ENCODE data around the gene RAB26.
"Not testable (repeated sequence)": the region's sequence is repeated elsewhere in the genome, so short reads cannot be mapped to it uniquely, and the experiment has no call there.

RAB26 gene

DNA sequence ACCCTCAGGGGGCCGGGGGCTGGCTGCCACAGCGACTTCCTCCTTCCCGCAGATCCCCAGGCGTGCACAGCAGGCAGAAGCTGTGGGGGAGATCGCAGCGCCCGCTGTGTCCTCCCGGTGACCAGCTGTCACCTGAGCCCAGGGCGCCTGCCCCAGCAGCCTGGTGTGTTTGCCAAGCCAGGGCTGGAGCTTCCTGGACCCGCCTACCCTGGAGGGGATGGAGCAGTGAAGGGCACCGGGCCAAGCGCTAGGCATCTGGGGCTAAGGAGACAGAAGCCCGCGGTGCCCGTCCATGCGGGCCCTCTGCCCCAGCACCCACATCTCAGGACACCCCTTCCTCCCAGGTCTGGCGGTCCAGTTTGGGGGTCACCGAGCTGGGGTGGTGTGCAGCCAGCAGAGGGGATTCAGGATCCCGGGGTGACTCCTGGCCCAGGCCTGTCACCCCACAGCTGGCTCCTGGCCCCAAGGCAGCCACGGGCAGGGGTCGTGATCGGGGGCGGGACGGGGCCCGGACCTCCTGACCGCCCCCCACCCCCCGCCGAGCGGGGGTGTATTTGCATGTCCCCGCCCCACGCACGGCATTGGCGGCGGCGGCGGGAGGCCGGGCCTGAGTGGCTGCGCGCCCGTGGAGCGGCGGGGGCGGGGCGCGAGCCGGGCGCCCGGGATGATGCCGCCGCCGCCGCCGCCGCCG lies at the start of gene RAB26:
TSS of gene RAB26 (plus strand) at position 645 of the 691 bp plus-strand sequence. CDS start 159 bp downstream, outside the sequence.
- DNase-seq, result peak; percentile 92

GRCh38 chr16:2101581-2101980 lies 46.8 kb upstream of the RAB26 start:
- not testable (repeated sequence) for DNase-seq

- no peak for DNase-seq
Measured at GRCh38 chr16:2102471-2102870, 46.0 kb upstream of the RAB26 start.

GRCh38 chr16:2104464-2104863 lies 44.0 kb upstream of the RAB26 start:
- not testable (repeated sequence) for DNase-seq

- not testable (repeated sequence) for DNase-seq
Measured at GRCh38 chr16:2105291-2105690, 43.1 kb upstream of the RAB26 start.

DNA sequence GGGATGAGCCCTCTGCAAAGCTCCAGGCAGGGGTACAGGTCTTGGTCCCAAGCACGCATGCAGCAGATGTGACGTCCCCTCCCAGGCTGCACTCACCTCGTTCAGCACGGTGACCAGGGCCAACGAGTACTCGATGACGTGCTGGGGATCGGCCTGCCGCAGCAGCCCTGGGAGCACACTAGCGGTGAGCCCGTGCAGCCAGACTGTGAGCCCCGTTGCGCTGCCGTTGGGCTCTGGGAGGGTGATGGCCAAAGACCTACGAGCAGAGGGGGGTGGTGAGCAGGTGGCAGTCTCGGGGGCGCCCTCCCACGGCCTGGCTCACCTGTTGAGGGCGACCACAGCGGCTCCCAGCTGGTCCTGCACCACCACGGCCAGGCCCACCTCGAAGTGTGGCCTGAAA lies 42.7 kb upstream of the RAB26 start:
- not testable (repeated sequence) for DNase-seq

DNA sequence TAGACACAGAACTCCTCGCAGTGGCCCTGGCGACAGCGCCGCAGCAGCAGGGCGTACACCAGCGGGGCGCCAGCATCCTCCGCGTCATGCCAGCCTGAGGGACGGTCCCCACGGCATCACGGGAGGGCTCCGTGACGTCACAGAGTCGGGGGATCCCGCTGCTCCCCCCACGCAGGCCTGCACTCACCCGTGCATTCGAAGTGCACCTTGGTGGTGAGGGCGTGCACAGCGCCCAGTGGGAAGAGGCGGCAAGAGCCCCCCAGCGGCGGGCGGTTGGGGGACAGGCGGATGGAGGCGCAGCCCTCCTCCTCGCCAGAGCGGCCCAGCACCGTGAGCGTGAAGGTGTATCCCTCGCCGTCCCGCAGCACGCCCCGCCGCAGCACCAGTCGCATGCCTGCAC lies 42.2 kb upstream of the RAB26 start:
- DNase-seq, result not testable (repeated sequence)

- not testable (repeated sequence) for DNase-seq
Measured at GRCh38 chr16:2107121-2107790, 41.2 kb upstream of the RAB26 start.

DNA sequence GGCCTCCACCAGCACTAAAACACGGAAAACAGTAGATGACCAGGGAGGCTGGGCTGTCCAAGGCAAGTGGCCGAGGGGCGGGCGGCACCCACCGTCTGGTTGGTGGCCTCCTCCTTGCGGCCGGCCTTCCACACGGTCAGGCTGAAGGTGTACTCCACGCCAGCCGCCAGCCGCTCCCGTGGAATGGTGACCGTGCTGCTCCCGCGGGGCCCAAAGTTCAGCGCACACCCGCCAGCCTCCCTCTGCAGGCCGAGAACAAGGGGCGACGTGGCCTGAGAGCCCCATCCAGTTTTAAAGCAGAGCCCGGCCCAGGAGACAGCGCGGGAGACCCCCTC lies 40.7 kb upstream of the RAB26 start:
- DNase-seq, result not testable (repeated sequence)

- not testable (repeated sequence) for DNase-seq
Measured at GRCh38 chr16:2108446-2109270, 39.8 kb upstream of the RAB26 start.

DNA sequence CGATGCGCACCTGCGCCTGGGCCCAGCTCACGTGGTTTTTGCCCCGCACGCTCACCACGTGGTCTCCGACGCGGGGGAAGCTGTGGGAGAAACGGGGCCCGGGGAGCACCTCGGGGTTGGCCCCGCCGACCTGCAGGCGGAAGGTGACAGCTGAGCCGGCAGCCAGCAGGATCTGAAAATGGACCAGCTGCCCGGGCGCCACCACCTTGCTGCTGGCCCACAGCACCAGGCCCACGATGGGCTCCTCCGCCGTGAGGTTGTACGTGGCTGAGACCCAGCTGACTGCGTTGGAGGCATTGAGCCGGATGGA lies 39.2 kb upstream of the RAB26 start:
- DNase-seq, result not testable (repeated sequence)

DNA sequence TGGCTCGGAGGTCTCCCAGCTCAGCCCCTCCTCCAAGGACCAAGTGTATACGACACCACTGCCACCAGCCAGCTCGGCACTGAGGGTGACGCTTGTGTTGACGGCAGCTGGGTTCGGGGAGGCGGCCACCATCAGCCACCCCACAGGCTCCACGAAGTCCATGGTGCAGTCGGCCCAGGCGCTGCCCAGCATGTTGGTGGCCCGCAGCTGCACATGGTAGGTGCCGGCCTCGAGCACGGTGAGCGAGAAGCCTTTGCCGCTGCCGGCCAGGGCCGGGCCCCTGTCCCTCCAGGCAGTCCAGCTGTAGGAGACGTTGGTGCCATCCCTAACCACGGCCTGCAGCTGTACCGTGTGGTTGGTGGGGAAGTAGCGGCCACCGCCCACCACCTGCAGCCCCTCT lies 38.6 kb upstream of the RAB26 start:
- DNase-seq, result not testable (repeated sequence)

DNA sequence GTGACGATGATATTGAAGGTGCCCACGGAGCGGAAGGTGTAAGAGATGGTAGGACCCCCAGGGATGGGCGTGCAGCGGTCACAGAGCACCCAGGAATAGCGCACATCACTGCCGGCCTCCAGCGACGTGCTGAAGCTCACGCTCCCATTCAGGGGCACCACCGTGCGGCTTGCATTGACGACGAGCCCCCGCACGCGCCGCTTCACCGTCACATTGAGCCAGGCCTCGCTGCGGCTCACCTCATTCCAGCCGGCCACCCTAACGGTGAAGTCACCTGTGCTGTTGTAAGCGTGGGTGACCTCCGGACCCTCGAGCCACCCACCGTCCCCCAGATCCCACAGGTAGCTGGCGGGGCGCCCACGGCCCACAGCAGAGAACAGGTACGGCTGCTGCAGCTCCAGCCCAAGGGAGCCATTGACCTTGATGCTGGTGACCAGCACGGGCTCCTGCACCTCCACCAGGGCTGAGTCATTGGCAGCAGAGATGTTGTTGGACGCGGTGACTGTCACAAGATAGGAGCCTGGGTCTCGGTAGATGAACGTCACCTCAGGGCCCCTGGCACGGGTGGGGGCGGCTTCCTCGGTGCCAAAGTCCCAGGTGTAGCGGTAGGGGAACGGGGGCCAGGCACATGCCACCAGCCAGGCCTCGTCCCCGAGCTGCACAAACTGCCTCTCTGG lies 38.0 kb upstream of the RAB26 start:
- DNase-seq, result not testable (repeated sequence)

- DNase-seq, result not testable (repeated sequence)
Measured at GRCh38 chr16:2111009-2111353, 37.4 kb upstream of the RAB26 start.

- DNase-seq, result not testable (repeated sequence)
Measured at GRCh38 chr16:2111412-2112335, 36.8 kb upstream of the RAB26 start.

DNA sequence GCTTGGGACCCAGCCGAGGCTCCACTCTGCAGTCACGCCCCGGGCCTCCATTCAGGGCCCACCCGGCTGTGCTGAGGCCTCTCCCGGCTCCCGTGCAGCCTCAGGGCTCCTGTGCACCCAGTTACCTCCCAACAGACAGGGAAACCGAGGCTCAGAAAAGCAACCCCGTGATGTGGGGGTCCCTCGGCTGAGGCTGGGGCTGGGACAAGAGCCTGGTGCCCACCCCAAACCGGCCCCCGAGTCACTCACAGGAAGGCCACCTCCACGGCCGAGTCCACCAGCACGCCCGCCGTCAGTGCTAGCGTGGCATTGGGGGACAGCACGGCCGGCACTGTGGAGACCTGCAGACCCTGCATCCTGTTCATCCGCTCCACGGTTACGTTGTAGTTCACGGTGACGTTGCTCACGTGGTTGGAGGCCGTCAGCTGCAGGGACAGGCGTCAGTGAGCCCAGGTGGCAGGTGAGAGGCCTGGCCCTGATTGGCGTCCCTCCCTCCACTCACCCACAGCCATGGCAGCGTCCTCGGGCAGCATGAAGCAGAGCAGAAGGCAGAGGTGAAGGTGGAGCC lies 35.8 kb upstream of the RAB26 start:
- not testable (repeated sequence) for DNase-seq

DNA sequence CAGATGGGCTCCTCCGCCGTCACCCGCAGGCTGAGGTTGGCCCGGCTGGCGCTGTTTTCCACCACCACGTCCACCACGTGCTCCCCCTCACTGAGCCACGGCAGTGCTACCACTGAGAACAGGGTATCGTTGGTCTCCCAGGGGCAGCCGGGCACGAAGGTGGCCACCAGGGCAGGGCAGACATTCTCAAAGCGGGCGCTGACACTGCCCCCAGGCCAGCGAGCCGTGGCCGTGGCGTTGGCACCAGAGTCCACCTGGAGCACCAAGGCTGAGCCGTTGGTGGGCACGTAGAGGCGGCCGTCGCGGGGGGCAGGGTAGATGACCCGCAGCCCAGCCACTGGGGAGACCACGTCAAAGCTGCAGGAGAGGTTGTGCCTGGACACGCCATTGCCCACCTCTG lies 34.2 kb upstream of the RAB26 start:
- DNase-seq, result not testable (repeated sequence)

- not testable (repeated sequence) for DNase-seq
Measured at GRCh38 chr16:2114885-2115590, 33.4 kb upstream of the RAB26 start.

- no peak for DNase-seq
Measured at GRCh38 chr16:2115591-2115973, 32.8 kb upstream of the RAB26 start.

DNA sequence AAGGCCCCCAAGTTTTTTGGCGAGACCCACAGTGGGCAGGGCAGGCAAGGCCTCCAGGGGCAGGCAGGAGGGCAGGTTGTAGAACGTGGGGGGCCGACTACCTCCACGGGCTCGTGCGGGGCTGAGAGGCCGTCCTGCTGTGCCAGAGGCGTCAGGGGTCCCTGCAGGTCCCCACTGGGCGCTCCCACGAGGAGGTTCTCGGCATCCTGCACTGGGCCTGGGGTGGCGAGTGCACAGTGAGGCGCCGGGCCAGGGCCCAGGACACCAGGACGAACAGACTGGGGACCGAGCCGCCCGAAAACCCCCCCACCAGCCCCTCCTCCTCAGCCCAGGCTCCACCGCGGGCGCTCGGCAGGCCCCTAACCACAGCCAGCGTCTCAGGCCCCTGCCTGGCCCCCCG lies 32.0 kb upstream of the RAB26 start:
- not testable (repeated sequence) for DNase-seq

- not testable (repeated sequence) for DNase-seq
Measured at GRCh38 chr16:2117341-2117740, 31.1 kb upstream of the RAB26 start.

Measured in RPMI8226 (cell line).